ENCODE data around the gene THBS2. TPM values are rescaled to one million over a fixed set of nuclear protein-coding genes. Genes with fewer than 3 reads are reported as not detected.

The THBS2 gene
- total and polyA plus RNA-seq, 2 donors, result 22.8 to 140 TPM

DNA sequence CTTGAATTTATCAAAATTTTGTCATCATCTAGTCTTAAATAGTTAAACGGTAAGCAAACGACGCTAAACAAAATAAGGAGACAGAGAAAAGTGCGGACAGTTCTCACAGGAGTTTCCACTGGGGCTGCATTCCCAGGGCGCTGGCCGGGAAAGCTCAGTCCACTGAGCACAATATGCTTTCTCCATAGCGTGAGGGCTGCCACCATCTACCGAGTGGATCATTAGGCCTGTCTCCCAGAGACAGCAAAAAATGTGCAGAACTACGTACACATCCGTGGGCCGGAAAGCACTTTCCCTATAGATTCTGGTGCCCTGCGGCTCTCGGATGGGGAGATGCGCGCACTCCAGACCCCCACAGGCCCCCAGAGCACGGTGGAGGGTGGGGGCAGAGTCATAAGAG lies 84.9 kb downstream of the THBS2 start:
- no peak for DNase-seq (ENCODE audit: extremely low spot score)
- Histone ChIP-seq H3K27ac (ENCODE audit: low read depth) (no peak overlapping the region), H3K36me3 (ENCODE audit: insufficient read depth) (no peaks in the 10 kb centered on the region), H3K4me1 (ENCODE audit: insufficient read depth) (no peaks in the 10 kb centered on the region), H3K4me3 (ENCODE audit: low read depth, low read length) (no peak overlapping the region)
- WGBS, result 88% methylated on average over 16 of the region's 16 CpGs

DNA sequence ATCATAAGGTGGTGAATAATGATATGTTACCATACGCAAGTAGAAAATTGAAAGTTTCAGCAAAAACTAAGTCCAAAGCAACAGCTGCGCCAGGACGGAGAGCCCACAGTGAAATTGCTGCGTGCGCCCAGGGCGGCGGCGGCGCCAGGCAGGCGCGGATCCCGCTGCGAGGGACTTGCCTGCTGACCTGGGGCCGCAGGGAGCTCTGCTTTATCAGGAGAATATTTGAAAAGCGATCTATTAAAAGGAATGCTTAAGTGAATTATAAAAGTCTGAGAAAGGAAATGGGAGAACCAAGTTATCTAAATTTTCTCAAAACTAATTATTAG lies 85.4 kb downstream of the THBS2 start:
- H3K4me3 ChIP-seq (ENCODE audit: low read depth, low read length), result no peak overlapping the region
- WGBS, result 95% methylated on average over 15 of the region's 15 CpGs
- no peaks in the 10 kb centered on the region for H3K36me3 ChIP-seq (ENCODE audit: insufficient read depth)
- DNase-seq (ENCODE audit: extremely low spot score), result no peak
- H3K4me1 ChIP-seq (ENCODE audit: insufficient read depth), result no peaks in the 10 kb centered on the region
- no peak overlapping the region for H3K27ac ChIP-seq (ENCODE audit: low read depth)

DNA sequence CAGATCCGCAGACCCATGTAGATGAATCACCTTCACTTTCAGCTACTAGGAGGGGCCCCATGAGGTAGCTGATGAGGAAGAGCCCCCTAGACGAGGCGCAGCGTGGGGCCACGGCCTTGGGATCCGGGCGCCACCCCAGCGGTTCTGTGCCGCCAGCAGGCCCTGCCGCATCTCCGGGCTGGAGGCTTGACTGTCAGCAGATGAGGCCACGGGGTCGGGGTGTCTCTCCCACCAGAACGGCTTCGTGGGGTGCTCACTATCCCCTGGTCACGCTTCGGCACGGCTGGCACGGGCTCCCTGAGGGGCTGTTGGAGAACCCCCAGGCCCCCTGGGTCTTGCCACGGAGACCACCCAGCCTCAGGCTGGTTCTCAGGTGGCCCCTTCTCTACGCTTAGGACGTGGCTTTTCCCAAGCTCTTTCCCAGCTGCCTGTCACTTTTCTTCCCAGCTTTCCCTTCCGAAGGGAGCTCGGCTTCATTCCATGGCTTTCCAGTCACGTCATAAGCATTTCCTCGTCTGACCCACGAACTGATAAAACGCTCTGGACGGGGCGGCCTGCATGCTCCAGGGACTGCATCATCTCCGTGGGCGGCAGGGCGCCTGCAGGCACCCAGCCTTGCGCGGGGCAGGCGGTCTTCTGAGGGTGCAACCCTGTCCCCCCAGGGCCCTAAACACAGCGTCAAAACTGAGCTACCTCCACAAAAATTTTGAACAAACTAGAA lies 85.9 kb downstream of the THBS2 start:
- Histone ChIP-seq H3K27ac (ENCODE audit: low read depth) (no peak overlapping the region), H3K36me3 (ENCODE audit: insufficient read depth) (no peaks in the 10 kb centered on the region), H3K4me3 (ENCODE audit: low read depth, low read length) (no peak overlapping the region), H3K4me1 (ENCODE audit: insufficient read depth) (no peaks in the 10 kb centered on the region)
- WGBS, result 78% methylated on average over 37 of the region's 37 CpGs
- DNase-seq (ENCODE audit: extremely low spot score), result no peak

DNA sequence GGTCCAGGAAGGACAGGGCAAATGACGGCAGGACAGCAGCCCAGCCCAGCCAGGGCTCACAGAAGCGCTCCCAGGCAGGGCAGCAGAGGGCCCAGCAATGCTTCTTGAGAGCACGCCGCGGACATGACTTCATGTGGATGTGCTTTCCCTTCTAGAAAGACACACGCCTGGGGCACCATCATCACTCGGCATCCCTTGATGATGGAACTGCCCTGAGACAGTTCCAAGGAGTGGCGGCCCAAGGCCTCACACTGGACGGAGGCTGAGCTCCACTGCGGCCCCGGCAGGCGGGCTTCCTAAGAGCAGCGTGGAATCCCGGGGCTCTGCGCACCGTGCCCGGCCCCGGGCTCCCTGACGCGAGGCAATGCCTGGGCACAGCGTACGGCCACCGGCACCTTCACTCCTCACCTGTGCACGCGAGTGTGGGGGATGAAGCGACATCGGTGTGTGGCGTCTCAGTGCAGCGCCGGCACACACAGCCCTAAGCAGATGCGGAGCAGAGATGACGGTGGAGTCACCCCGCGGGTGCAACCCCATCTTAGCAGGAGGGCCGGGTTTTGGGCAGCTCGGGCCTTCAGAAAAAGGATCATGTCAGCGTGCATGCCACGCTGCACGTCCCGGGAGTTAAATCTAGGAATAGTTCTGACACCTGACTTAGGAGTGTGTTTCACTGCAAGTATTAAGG lies 86.6 kb downstream of the THBS2 start:
- no peak overlapping the region for H3K27ac ChIP-seq (ENCODE audit: low read depth)
- no peak for DNase-seq (ENCODE audit: extremely low spot score)
- H3K4me1 ChIP-seq (ENCODE audit: insufficient read depth), result no peaks in the 10 kb centered on the region
- no peak overlapping the region for H3K4me3 ChIP-seq (ENCODE audit: low read depth, low read length)
- 96% methylated on average over 40 of the region's 40 CpGs for WGBS
- H3K36me3 ChIP-seq (ENCODE audit: insufficient read depth), result no peaks in the 10 kb centered on the region
